ENCODE measurements around the gene XPO6.

Gene XPO6

DNA sequence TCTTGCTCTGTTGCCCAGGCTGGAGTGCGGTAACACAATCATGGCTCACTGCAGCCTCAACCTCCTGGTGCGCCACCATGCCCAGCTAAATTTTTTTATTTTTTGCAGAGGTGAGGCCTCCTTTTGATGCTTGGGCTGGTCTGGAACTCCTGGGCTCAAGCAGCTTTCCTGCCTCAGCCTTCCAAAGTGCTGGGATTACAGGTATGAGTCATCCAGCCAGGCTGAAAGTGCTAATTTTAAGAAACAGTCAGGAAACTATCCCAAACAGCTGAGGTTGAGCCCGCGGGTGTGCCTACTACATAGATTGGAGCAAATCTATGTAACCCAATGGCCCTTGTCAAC, 738 bp upstream of the XPO6 start:
- DNase-seq (ENCODE audit: extremely low spot score) = no peak
- TF ChIP-seq CTCF (IDR thresholded peaks at IDR 0.05; ENCODE audit: control extremely low read depth, extremely low read depth, low read depth, missing control alignments) = no peak
- CTCF ChIA-PET = interaction anchor here (1.2 kb wide), 1 partner anchor 22 kb away, joined by 3 read pairs; no protein-coding TSS in a partner anchor
- POLR2A ChIA-PET = no interaction called here

GRCh38 chr16:28210979-28211588, 681 bp downstream of the XPO6 start:
- ChIA-PET CTCF (interaction anchor here (0.8 to 4.0 kb wide), 6 partner anchors 11 to 140 kb away, joined by 3 to 23 read pairs (median 6); no protein-coding TSS in a partner anchor), POLR2A (interaction anchor here (0.6 to 1.2 kb wide), 4 partner anchors 9 to 70 kb away, joined by 3 to 12 read pairs (median 4); no protein-coding TSS in a partner anchor)
- peak; percentile 55 for DNase-seq (ENCODE audit: extremely low spot score)

GRCh38 chr16:28210264-28210663, 1.5 kb downstream of the XPO6 start:
- CTCF ChIA-PET = interaction anchor here (0.8 to 4.0 kb wide), 7 partner anchors 8 to 139 kb away, joined by 3 to 23 read pairs (median 5); no protein-coding TSS in a partner anchor
- no peak for TF ChIP-seq CTCF (IDR thresholded peaks at IDR 0.05; ENCODE audit: control extremely low read depth, extremely low read depth, low read depth, missing control alignments)
- no peak for DNase-seq (ENCODE audit: extremely low spot score)
- POLR2A ChIA-PET = interaction anchor here (0.6 to 1.2 kb wide), 3 partner anchors 8 to 69 kb away, joined by 3 to 12 read pairs (median 5); no protein-coding TSS in a partner anchor

More at GRCh38 chr16:28210979-28211588, 681 bp downstream of the XPO6 start:
- no peak for TF ChIP-seq CTCF (IDR thresholded peaks at IDR 0.05; ENCODE audit: control extremely low read depth, extremely low read depth, low read depth, missing control alignments)

DNA sequence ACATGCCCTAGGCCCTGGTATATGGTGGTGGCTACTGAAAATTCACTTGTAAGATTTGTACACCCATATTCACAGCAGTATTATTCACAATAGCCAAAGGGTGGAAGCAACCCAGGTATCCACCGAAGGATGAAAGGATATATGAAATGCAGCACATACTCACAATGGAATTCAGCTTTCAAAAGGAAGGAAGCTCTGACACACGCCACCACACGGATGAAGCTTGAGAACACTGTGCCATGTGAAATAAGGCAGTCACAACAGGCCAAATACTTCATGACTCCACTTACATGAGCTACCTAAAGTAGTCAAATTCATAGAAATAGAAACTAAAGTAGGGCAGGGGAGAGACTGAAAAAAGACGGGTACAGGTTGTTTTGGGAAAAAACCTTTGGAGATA, 2.9 kb downstream of the XPO6 start:
- POLR2A ChIA-PET = interaction anchor here (0.6 kb wide), 1 partner anchor 55 kb away, joined by 4 read pairs; no protein-coding TSS in a partner anchor
- CTCF ChIA-PET = interaction anchor here (4.0 kb wide), 1 partner anchor 16 kb away, joined by 23 read pairs; no protein-coding TSS in a partner anchor
- no peak for TF ChIP-seq CTCF (IDR thresholded peaks at IDR 0.05; ENCODE audit: control extremely low read depth, extremely low read depth, low read depth, missing control alignments)
- no peak for DNase-seq (ENCODE audit: extremely low spot score)

DNA sequence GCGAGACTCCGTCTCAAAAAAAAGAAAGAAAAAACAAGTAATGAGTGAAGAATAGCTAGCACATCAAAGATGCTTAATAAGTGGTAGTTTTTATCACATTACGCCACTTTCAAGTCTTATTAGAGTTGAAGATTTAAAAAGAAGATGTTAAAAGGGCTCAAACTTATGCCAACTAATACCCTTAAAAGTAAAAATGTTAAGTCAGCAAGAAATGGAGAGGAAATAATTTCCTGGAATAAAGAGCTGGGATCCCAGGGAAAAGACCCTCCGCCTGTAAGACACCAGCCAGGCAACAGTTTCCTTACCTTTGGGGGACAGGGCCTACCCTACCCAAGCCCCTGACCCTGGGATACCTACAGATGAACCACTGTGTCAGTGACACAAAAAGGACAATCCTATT, 3.6 kb downstream of the XPO6 start:
- TF ChIP-seq CTCF (IDR thresholded peaks at IDR 0.05; ENCODE audit: control extremely low read depth, extremely low read depth, low read depth, missing control alignments) = no peak
- ChIA-PET POLR2A (no interaction called here), CTCF (interaction anchor here (4.0 kb wide), 1 partner anchor 15 kb away, joined by 23 read pairs; no protein-coding TSS in a partner anchor)
- no peak for DNase-seq (ENCODE audit: extremely low spot score)

GRCh38 chr16:28207399-28207798, 4.4 kb downstream of the XPO6 start:
- no peak for TF ChIP-seq CTCF (IDR thresholded peaks at IDR 0.05; ENCODE audit: control extremely low read depth, extremely low read depth, low read depth, missing control alignments)
- ChIA-PET POLR2A (interaction anchor here (0.7 kb wide), 1 partner anchor 570 kb away, joined by 3 read pairs; no protein-coding TSS in a partner anchor), CTCF (interaction anchor here (2.1 kb wide), 1 partner anchor 13 kb away, joined by 10 read pairs; no protein-coding TSS in a partner anchor)
- DNase-seq (ENCODE audit: extremely low spot score) = no peak
